KMS-11 (cell line): ENCODE data around the gene BOD1L2.

Experiments
- H2AFZ ChIP-seq: fragments of 200-600 bp; sonication (generic); 2 replicates; pipeline ENCODE4 v1.6.1; 2016; ENCODE audit warnings: antibody characterized with exemption, mixed run types, low read depth
- H3K27ac ChIP-seq: fragments of 200-600 bp; sonication (generic); 2 replicates; pipeline ENCODE4 v1.6.1; 2016; ENCODE audit warnings: mild to moderate bottlenecking, mixed run types
- H3K27me3 ChIP-seq: fragments of 200-600 bp; sonication (generic); 2 replicates; pipeline ENCODE4 v1.6.1; 2017; ENCODE audit warnings: mild to moderate bottlenecking, low read depth, mixed run types, moderate library complexity; ENCODE audit not compliant: insufficient read depth
- H3K36me3 ChIP-seq: fragments of 200-600 bp; sonication (generic); 2 replicates; pipeline ENCODE4 v1.6.1; 2017; ENCODE audit warnings: mild to moderate bottlenecking, mixed run types; ENCODE audit not compliant: insufficient read depth
- H3K4me1 ChIP-seq: fragments of 200-600 bp; sonication (generic); 2 replicates; pipeline ENCODE4 v1.6.1; 2016; ENCODE audit warnings: mild to moderate bottlenecking, low read depth, mixed run types; ENCODE audit not compliant: poor library complexity, severe bottlenecking
- H3K4me2 ChIP-seq: fragments of 200-600 bp; sonication (generic); 2 replicates; pipeline ENCODE4 v1.7.0; 2016; ENCODE audit warnings: mild to moderate bottlenecking, mixed run types
- H3K4me3 ChIP-seq: fragments of 200-600 bp; sonication (generic); IDR thresholded peaks from 2 replicates; pipeline ENCODE4 v1.6.1; 2017; ENCODE audit warnings: low read depth, low read length, mixed read lengths; ENCODE audit not compliant: insufficient read depth
- H3K79me2 ChIP-seq: fragments of 200-600 bp; sonication (generic); 2 replicates; pipeline ENCODE4 v1.6.1; 2016; ENCODE audit warnings: low read depth, mixed run types; ENCODE audit not compliant: insufficient read depth
- H3K9ac ChIP-seq: fragments of 200-600 bp; sonication (generic); 2 replicates; pipeline ENCODE4 v1.6.1; 2016; ENCODE audit warnings: mild to moderate bottlenecking, mixed run types
- H4K20me1 ChIP-seq: fragments of 200-600 bp; sonication (generic); 2 replicates; pipeline ENCODE4 v1.6.1; 2016; ENCODE audit warnings: mild to moderate bottlenecking, mixed run types; ENCODE audit not compliant: insufficient read depth
- CTCF ChIP-seq: fragments of 200-600 bp; sonication (generic); conservative IDR thresholded peaks from 2 replicates; pipeline ENCODE4 v1.6.1; 2017; ENCODE audit warnings: low read depth, mild to moderate bottlenecking, antibody characterized with exemption, low read length, moderate library complexity, mixed read lengths

The BOD1L2 gene

GRCh38 chr18:57135699-57136098, 11.2 kb upstream of the BOD1L2 start:
- TF ChIP-seq CTCF, result 0 out of 2 replicates have a peak, but pooled peaks have one; percentile 31
- Histone ChIP-seq H2AFZ (no peak overlapping the region), H3K36me3 (no peaks in the 10 kb centered on the region), H3K4me1 (no peaks in the 10 kb centered on the region), H3K4me3 (no peak overlapping the region), H3K27me3 (no peaks in the 10 kb centered on the region), H3K4me2 (no peak overlapping the region), H3K9ac (no peak overlapping the region), H3K27ac (no peak overlapping the region), H3K79me2 (no peaks in the 10 kb centered on the region), H4K20me1 (no peaks in the 10 kb centered on the region)

GRCh38 chr18:57137847-57138246, 9.0 kb upstream of the BOD1L2 start:
- Histone ChIP-seq H2AFZ (no peak overlapping the region), H3K4me2 (no peak overlapping the region), H3K4me1 (no peaks in the 10 kb centered on the region), H3K9ac (no peak overlapping the region), H3K27me3 (no peaks in the 10 kb centered on the region), H3K36me3 (no peaks in the 10 kb centered on the region), H4K20me1 (no peaks in the 10 kb centered on the region), H3K4me3 (no peak overlapping the region), H3K79me2 (no peaks in the 10 kb centered on the region), H3K27ac (no peak overlapping the region)
- no peak for TF ChIP-seq CTCF

GRCh38 chr18:57141208-57142129, 5.4 kb upstream of the BOD1L2 start:
- Histone ChIP-seq H4K20me1 (no peaks in the 10 kb centered on the region), H3K79me2 (no peaks in the 10 kb centered on the region), H3K27ac (no peak overlapping the region), H3K27me3 (no peaks in the 10 kb centered on the region), H3K4me3 (no peak overlapping the region), H3K4me1 (no peaks in the 10 kb centered on the region), H3K9ac (no peak overlapping the region), H3K36me3 (no peaks in the 10 kb centered on the region), H3K4me2 (no peak overlapping the region), H2AFZ (no peak overlapping the region)
- TF ChIP-seq CTCF, result no peak

GRCh38 chr18:57142324-57142723, 4.6 kb upstream of the BOD1L2 start:
- Histone ChIP-seq H3K4me1 (no peaks in the 10 kb centered on the region), H3K4me2 (no peak overlapping the region), H3K27ac (no peak overlapping the region), H4K20me1 (no peaks in the 10 kb centered on the region), H3K79me2 (no peaks in the 10 kb centered on the region), H3K36me3 (no peaks in the 10 kb centered on the region), H3K4me3 (no peak overlapping the region), H2AFZ (no peak overlapping the region), H3K9ac (no peak overlapping the region), H3K27me3 (no peaks in the 10 kb centered on the region)
- TF ChIP-seq CTCF, result no peak
